ENCODE data around the gene ICA1. TPM values are rescaled to one million over a fixed set of nuclear protein-coding genes. Genes with fewer than 3 reads are reported as not detected.

The ICA1 gene
- total and polyA plus RNA-seq, 5 donors: 36.8 to 98.2 (median 70.3) TPM

DNA sequence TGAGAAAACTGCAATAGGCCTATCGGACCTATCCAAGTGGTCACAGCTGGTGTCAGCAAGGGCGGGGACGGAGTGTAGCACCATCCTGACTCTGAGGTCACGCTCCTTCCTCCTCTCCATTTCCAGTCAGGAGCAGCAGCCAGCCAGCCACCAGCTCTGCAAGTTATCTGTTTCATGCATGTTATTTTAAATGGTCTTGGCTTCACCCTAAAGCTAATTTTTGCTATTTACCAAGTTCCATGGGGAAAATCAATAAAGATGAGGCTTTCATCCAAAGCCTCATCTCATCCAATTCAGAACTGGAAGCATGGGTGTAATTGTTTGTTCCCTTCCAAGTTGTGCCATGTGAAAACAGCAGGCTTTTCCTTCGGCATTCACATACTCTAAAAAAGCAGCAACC, 49.3 kb downstream of the ICA1 start:
- ATAC-seq (peak; percentile 46 to 66), DNase-seq (peak in 2 of 3 donors; percentile 19 to 45)
- no peaks in the 10 kb centered on the region for H3K4me1 ChIP-seq (ENCODE audit: control insufficient read depth, insufficient read depth, low read length)
- intact Hi-C loops (cut with DNase I): loop anchor here in 2 of 4 donors (10.0 kb wide), 2 partner anchors 528 to 548 kb away; no protein-coding TSS in a partner anchor
- 62% methylated on average over 5 of the region's 5 CpGs for WGBS
- H3K27me3 ChIP-seq (ENCODE audit: control insufficient read depth, insufficient read depth): no peaks in the 10 kb centered on the region
- no peaks in the 10 kb centered on the region for H3K9me3 ChIP-seq (ENCODE audit: control insufficient read depth, low read length)
- H3K27ac ChIP-seq (ENCODE audit: low read length): no peak overlapping the region
- H3K4me3 ChIP-seq (ENCODE audit: low read length): no peak overlapping the region

DNA sequence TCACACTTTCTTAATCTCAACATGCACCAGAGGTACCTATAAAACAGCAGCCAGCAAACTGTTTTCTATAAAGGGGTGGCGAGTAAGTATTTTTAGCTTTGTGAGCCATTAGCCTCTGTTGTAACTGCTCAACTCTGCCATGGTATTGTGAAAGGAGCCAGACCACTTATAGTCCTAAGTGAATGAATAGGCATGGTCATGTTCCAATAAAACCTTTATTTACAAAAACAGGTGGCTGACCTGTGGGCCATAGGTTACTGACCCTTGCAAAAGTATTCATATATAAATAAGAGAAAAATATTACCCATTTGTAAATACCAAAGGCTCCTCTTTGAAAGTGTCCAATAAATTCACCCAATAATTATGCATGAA, 50.3 kb downstream of the ICA1 start:
- H3K27ac ChIP-seq (ENCODE audit: low read length): no peak overlapping the region
- peak; percentile 47 to 60 for ATAC-seq

DNA sequence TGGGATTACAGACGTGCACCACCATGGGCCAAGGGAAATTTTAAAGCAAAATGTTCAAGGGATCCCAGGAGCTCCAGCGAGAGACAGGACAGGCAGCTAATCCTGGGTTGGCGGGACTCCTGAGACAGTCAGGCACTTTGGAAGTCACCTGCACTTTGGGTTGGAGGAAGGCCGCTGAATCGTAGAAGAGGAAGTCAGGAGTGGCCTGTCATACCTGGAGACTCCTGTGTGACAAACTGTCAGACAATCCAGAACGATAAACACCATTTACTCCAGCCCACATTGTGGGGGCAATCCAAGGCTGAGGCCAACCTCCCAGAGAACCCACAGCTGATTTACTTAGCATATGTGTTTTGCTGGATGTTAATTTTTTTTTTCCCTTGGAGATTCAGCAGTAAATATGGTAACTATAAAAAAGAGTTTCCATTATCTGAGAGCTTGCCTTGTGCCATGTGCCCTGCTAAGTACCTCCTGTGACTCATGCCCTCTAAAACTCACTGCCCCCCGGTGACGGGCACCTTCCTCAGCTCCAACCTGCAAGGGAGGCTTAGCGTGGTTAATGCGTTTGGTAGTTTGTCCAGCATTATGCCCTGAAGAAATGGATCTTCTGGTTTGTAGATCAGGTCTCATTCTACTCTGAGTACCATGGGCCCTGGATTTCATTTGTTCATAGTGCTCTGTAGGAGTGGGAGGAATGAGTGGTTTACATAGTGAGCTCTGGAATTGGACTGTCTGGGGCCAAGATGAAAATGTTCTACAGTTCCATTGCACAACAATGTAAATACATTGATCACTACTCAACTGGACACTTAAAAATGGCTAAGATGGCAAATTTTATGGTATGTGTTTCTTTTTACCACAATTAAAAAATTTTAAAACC, 50.9 kb downstream of the ICA1 start:
- DNase-seq (no peak), ATAC-seq (no peak)
- Histone ChIP-seq H3K4me1 (ENCODE audit: control insufficient read depth, insufficient read depth, low read length) (no peaks in the 10 kb centered on the region), H3K9me3 (ENCODE audit: control insufficient read depth, low read length) (no peaks in the 10 kb centered on the region), H3K4me3 (ENCODE audit: low read length) (no peak overlapping the region), H3K27me3 (ENCODE audit: control insufficient read depth, insufficient read depth) (no peaks in the 10 kb centered on the region), H3K27ac (ENCODE audit: low read length) (no peak overlapping the region)
- intact Hi-C loops (cut with DNase I): loop anchor here in 2 of 4 donors (10.0 kb wide), 2 partner anchors 526 to 546 kb away; no protein-coding TSS in a partner anchor
- WGBS: 79% methylated on average over 10 of the region's 10 CpGs

More for the DNA sequence above, 50.3 kb downstream of the ICA1 start:
- Histone ChIP-seq H3K4me3 (ENCODE audit: low read length) (no peak overlapping the region), H3K27me3 (ENCODE audit: control insufficient read depth, insufficient read depth) (no peaks in the 10 kb centered on the region), H3K4me1 (ENCODE audit: control insufficient read depth, insufficient read depth, low read length) (no peaks in the 10 kb centered on the region), H3K9me3 (ENCODE audit: control insufficient read depth, low read length) (no peaks in the 10 kb centered on the region)
- intact Hi-C loops (cut with DNase I): loop anchor here in 2 of 4 donors (10.0 kb wide), 2 partner anchors 527 to 547 kb away; no protein-coding TSS in a partner anchor
- DNase-seq: no peak
- 75% methylated on average over 1 of the region's 1 CpG for WGBS

DNA sequence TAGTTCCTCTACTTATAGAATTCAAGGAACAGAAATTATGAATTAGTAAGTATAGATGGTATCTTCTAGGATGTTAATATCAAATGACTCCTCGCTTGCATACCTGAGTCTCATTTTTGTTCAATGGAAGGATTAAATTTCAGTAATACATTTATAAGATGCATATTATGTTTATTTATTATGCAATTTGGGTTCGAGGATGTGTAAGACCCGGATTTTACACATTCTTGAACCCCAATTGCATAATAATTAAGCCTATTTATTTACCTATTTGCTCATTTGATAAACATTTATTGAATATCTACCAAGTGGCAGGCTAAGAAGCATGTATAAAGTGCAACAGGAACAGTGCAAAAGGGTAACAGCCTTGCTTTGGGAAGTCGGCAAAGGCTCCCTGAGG, 52.6 kb downstream of the ICA1 start:
- no peaks in the 10 kb centered on the region for H3K9me3 ChIP-seq (ENCODE audit: control insufficient read depth, low read length)
- no peaks in the 10 kb centered on the region for H3K27me3 ChIP-seq (ENCODE audit: control insufficient read depth, insufficient read depth)
- no peak overlapping the region for H3K27ac ChIP-seq (ENCODE audit: low read length)
- H3K4me1 ChIP-seq (ENCODE audit: control insufficient read depth, insufficient read depth, low read length): no peaks in the 10 kb centered on the region
- DNase-seq (no peak), ATAC-seq (no peak)
- no peak overlapping the region for H3K4me3 ChIP-seq (ENCODE audit: low read length)
- intact Hi-C loops (cut with DNase I): loop anchor here in 1 of 4 donors (10.0 kb wide), 1 partner anchor 55 kb away; no protein-coding TSS in a partner anchor
- 86% methylated on average over 4 of the region's 4 CpGs for WGBS

DNA sequence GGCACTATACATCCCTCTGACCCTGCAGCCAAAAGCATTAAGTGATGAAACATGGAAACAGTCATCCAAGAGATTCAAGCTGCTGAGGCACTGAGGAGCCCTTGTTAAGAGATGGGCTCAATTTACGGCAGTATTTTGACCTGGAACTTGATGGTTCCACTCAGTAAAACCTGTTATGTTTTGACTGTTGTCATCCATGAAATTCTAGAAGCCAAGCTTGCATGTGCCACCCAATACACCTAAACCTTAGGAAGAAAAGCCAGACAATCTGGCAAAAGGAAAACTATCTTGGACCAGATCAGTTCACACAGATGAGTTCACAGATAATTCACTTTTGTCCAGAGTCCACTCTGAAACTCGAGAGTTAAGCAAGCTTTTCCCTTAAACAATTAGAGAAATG, 53.2 kb downstream of the ICA1 start:
- Histone ChIP-seq H3K27ac (ENCODE audit: low read length) (no peak overlapping the region), H3K4me1 (ENCODE audit: control insufficient read depth, insufficient read depth, low read length) (no peaks in the 10 kb centered on the region), H3K9me3 (ENCODE audit: control insufficient read depth, low read length) (no peaks in the 10 kb centered on the region), H3K4me3 (ENCODE audit: low read length) (no peak overlapping the region), H3K27me3 (ENCODE audit: control insufficient read depth, insufficient read depth) (no peaks in the 10 kb centered on the region)
- DNase-seq (no peak), ATAC-seq (no peak)
- intact Hi-C loops (cut with DNase I): loop anchor here in 1 of 4 donors (10.0 kb wide), 1 partner anchor 54 kb away; no protein-coding TSS in a partner anchor
- 68% methylated on average over 2 of the region's 2 CpGs for WGBS

DNA sequence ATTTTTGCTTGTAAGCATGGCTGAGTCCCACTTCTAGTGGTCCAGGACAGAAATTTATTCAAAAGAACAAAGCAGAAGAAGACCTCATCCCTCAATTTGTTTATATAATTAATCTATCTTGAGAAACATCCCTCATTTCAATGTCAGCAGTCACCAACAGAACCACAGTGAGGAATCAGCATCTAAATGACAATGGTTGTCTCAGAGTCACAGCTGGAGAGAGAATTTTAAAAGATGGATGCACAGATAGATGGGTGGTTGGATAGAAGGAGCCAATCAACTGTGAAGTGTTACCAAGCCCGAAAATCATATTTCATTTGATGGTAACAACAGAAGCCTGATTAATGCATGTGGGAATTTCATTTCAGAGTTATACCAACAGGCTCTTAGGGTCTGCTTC, 55.0 kb downstream of the ICA1 start:
- intact Hi-C loops (cut with DNase I): loop anchor here in 1 of 4 donors (10.0 kb wide), 1 partner anchor 52 kb away; no protein-coding TSS in a partner anchor
- WGBS: 91% methylated on average over 1 of the region's 1 CpG
- Histone ChIP-seq H3K4me3 (ENCODE audit: low read length) (no peak overlapping the region), H3K27ac (ENCODE audit: low read length) (no peak overlapping the region), H3K9me3 (ENCODE audit: control insufficient read depth, low read length) (no peaks in the 10 kb centered on the region), H3K4me1 (ENCODE audit: control insufficient read depth, insufficient read depth, low read length) (no peaks in the 10 kb centered on the region), H3K27me3 (ENCODE audit: control insufficient read depth, insufficient read depth) (no peaks in the 10 kb centered on the region)
- ATAC-seq: no peak
- no peak for DNase-seq

DNA sequence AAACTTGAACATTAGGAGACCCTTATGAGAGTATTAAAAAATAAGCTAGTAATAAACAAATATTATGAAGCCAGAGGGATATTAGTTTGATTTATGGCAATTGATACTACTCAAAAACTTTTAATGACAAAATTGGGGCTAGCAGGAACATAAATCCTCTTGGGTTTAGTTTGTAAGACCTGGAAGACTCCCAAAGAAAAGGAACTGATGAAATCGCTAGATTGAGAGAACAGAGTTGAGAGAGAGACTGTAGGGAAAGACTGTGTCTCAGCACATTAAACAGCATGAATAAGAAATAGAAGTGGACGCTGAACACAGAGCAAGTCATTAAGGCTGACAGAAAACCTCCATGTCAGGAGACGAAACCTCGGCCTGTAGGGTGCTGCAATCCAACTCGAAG, 56.4 kb downstream of the ICA1 start:
- WGBS: 77% methylated on average over 5 of the region's 5 CpGs
- Histone ChIP-seq H3K9me3 (ENCODE audit: control insufficient read depth, low read length) (no peaks in the 10 kb centered on the region), H3K4me1 (ENCODE audit: control insufficient read depth, insufficient read depth, low read length) (no peaks in the 10 kb centered on the region), H3K27me3 (ENCODE audit: control insufficient read depth, insufficient read depth) (no peaks in the 10 kb centered on the region), H3K4me3 (ENCODE audit: low read length) (no peak overlapping the region), H3K27ac (ENCODE audit: low read length) (no peak overlapping the region)
- intact Hi-C loops (cut with DNase I): loop anchor here in 1 of 4 donors (10.0 kb wide), 1 partner anchor 51 kb away; no protein-coding TSS in a partner anchor
- DNase-seq (no peak), ATAC-seq (peak in 1 of 2 donors; percentile 47)

DNA sequence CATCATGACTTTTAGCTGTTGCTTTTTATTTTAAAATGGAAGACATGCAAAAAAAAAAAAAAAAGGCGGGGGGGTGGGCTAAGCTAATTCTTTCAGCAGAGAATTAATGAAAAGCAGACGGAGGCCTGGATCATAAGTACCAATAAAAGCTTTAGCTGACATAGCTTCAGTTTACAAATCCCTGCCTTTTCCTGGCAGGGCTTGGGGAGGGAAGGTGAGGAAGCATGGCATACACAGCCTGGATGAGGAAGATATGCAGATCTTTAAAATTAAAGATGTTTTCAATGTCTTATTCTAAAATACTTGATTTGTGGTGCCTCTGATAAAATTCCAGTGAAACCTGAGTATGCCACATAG, 57.0 kb downstream of the ICA1 start:
- Histone ChIP-seq H3K27ac (ENCODE audit: low read length) (no peak overlapping the region), H3K4me3 (ENCODE audit: low read length) (no peak overlapping the region), H3K27me3 (ENCODE audit: control insufficient read depth, insufficient read depth) (no peaks in the 10 kb centered on the region), H3K4me1 (ENCODE audit: control insufficient read depth, insufficient read depth, low read length) (no peaks in the 10 kb centered on the region), H3K9me3 (ENCODE audit: control insufficient read depth, low read length) (no peaks in the 10 kb centered on the region)
- ATAC-seq (no peak), DNase-seq (no peak)
- 82% methylated on average over 2 of the region's 2 CpGs for WGBS
- intact Hi-C loops (cut with DNase I): loop anchor here in 1 of 4 donors (10.0 kb wide), 1 partner anchor 50 kb away; no protein-coding TSS in a partner anchor

DNA sequence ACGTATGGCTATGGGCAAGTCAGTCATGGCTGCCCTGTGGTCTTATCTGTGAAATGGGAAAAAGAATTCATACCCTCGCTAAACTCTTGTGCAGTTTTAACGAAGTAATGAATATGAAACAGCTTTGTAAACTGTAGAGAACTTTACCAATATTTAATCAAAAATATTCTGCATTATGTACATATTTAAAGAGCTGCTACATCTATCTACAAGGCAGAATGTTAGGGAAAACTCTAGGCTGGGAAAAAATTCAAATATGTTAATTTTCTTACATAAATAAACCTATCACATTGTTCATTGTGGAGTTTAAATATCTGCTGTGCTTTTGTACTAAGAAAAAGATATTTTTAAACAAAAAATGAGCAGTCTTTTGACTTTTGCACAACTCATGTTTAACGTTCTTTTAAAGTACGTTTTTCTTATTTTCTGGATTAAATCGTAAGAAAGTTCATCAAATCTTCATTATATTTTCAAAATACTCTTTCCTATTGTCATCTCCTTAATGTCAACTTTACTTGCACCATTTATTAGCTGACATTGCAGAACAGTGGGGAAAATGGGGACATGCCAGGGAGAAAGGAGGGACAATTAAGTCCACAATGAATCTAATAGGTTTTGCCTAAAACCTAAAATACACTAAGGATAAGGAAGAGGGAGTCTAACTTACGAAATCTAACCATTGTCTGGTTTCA, 57.5 kb downstream of the ICA1 start:
- DNase-seq (no peak), ATAC-seq (no peak)
- Histone ChIP-seq H3K27ac (ENCODE audit: low read length) (no peak overlapping the region), H3K9me3 (ENCODE audit: control insufficient read depth, low read length) (no peaks in the 10 kb centered on the region), H3K27me3 (ENCODE audit: control insufficient read depth, insufficient read depth) (no peaks in the 10 kb centered on the region), H3K4me3 (ENCODE audit: low read length) (no peak overlapping the region), H3K4me1 (ENCODE audit: control insufficient read depth, insufficient read depth, low read length) (no peaks in the 10 kb centered on the region)
- intact Hi-C loops (cut with DNase I): loop anchor here in 1 of 4 donors (10.0 kb wide), 1 partner anchor 50 kb away; no protein-coding TSS in a partner anchor
- 94% methylated on average over 7 of the region's 7 CpGs for WGBS

DNA sequence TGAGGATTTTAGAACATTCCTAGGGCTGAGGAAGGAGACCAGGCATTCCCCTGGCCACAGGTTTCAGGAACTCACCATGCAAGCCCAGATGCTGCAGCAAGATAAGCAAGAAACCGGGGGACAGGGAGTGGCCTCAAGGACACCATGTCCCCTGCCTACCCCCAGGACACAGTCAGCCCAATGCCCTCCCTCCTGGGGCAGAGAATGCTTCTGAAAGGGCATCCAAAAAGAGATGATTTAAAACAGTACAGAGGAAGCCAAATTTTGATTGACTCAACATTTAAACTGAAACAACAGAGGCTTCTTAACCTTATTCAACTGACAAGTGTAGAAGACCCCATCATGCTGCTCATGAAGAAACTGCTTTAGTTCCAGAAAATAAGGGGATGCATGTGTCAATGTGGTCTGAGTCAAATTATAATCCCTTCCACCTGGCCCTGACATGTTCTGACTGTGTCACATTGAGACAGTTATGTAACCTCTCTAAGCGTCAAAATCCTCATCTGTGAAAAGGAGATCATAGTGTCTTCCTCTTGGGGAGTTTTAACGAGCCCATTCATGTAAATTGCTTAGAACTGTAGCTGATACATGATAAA, 60.0 kb downstream of the ICA1 start:
- Histone ChIP-seq H3K27me3 (ENCODE audit: control insufficient read depth, insufficient read depth) (no peaks in the 10 kb centered on the region), H3K27ac (ENCODE audit: low read length) (no peak overlapping the region), H3K4me3 (ENCODE audit: low read length) (no peak overlapping the region), H3K4me1 (ENCODE audit: control insufficient read depth, insufficient read depth, low read length) (no peaks in the 10 kb centered on the region), H3K9me3 (ENCODE audit: control insufficient read depth, low read length) (no peaks in the 10 kb centered on the region)
- 36% methylated on average over 3 of the region's 3 CpGs for WGBS
- intact Hi-C loops (cut with DNase I): loop anchor here in 1 of 4 donors (10.0 kb wide), 1 partner anchor 47 kb away; no protein-coding TSS in a partner anchor
- peak in 1 of 2 donors; percentile 58 for ATAC-seq
- peak in 1 of 3 donors; percentile 24 for DNase-seq

All from right cardiac atrium (tissue), 5 donors.